ENCODE data around the gene IRF6.

IRF6 gene

DNA sequence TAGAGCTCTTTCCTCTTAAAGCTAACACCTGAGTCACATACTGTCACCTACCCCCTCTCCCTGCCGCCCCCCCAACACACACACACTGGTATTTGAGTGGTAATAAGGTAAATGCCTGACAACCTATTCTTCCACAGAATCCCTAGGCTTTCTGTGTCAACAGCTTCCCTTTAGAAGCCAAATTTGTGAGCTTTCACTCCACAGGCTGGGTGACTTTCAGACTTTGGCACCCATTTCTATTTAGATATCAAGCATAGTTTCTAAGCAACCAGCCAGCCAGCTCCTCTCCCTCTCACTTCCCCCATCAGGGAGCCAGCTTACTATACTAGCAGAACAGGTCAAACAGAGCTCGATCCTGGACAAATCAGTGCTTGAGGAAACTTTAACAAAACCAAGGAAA is 18.4 kb downstream of the IRF6 start:
- no peak for DNase-seq

DNA sequence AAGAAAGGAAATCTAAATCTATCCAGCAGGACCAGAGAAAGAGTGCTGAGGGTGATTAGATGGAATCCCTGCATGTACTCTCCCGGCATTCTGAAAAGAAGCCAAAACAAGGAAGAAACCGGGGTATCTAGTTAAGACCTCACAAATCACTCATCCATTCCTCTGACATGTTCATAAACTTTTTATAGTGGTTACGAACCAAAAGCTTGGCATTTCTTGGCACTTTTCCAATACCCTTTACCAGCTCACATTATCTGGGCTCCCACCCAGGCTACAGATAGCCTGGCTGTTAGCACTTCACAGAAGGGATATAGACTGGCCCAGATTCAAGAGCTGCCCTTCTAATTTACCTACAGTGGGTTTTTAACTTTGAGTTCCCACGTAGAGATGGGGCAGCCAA is 19.8 kb downstream of the IRF6 start:
- no peak for DNase-seq

GRCh38 chr1:209785592-209785991 is 20.4 kb downstream of the IRF6 start:
- DNase-seq, result no peak

GRCh38 chr1:209784265-209785169 is 21.4 kb downstream of the IRF6 start, which contains the start of gene C1orf74:
C1orf74 (minus strand) TSS chr1:209784559; CDS start chr1:209783634, 925 bp downstream.
- DNase-seq, result peak; percentile 100

GRCh38 chr1:209783386-209783785 is 22.6 kb downstream of the IRF6 start:
- no peak for DNase-seq

- no peak for DNase-seq
Observed at GRCh38 chr1:209780268-209780667, 25.7 kb downstream of the IRF6 start.

DNA sequence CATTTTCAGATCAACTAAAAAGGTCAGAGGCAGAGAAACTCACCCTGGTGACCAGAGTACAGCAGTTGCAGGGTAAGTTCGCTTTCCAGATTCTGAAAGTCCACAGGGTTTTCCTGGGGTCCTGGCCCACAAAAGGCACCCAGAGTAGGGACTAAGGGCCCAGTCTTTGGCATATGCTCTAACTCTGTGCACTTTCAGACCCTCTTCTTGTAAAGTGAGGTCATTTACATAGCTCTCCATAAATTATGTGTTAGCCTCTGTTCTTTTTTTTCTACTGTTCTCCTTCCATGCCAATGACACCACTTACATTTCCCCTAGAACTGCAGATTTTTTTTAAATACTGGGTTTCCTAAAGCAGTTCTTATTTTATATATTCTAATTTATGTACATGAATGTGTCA is 27.8 kb downstream of the IRF6 start:
- DNase-seq, result no peak

DNA sequence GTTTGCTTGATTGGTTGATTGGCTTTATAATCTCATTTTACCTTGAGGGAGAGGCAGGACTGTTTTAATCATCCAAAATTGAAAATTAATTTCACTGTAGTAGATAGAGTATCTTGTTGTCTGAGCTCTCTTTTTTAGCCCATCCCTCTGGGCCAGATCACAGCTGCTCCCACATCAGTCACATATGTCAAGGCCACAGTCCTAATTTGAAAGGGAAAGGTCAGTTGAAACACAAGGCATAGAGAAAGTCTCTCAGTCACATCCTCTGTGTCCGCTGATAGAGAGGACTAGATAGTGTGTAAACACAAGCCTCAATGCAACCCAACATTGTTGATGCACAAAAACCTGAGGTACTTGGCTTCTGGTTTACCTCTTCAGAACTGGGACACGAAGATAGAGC is 28.4 kb downstream of the IRF6 start:
- DNase-seq, result no peak

- no peak for DNase-seq
Observed at GRCh38 chr1:209775678-209776077, 30.3 kb downstream of the IRF6 start.

- no peak for DNase-seq
Observed at GRCh38 chr1:209774592-209774991, 31.4 kb downstream of the IRF6 start.

DNA sequence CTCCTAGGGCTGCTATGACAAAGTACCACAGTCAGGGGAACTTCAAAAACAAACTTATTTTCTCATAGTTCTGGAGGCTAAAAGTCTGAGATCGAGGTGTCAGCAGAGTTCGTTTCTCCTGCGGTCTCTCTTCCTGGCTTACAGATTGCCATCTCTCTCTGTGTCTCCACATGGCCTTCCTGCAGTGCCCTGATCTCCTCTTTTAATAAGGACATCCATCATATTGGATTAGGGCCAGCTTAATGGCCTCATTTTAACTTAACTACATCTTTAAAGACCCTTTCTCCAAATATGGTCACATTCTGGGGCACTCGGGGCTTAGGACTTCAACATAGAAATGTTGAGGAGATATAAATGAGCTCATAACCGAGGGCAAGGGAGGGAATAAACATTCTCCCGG is 33.8 kb downstream of the IRF6 start:
- DNase-seq, result no peak

GRCh38 chr1:209770636-209771415 is 35.1 kb downstream of the IRF6 start:
- no peak for DNase-seq

GRCh38 chr1:209769971-209770370 is 36.0 kb downstream of the IRF6 start:
- DNase-seq, result no peak

DNA sequence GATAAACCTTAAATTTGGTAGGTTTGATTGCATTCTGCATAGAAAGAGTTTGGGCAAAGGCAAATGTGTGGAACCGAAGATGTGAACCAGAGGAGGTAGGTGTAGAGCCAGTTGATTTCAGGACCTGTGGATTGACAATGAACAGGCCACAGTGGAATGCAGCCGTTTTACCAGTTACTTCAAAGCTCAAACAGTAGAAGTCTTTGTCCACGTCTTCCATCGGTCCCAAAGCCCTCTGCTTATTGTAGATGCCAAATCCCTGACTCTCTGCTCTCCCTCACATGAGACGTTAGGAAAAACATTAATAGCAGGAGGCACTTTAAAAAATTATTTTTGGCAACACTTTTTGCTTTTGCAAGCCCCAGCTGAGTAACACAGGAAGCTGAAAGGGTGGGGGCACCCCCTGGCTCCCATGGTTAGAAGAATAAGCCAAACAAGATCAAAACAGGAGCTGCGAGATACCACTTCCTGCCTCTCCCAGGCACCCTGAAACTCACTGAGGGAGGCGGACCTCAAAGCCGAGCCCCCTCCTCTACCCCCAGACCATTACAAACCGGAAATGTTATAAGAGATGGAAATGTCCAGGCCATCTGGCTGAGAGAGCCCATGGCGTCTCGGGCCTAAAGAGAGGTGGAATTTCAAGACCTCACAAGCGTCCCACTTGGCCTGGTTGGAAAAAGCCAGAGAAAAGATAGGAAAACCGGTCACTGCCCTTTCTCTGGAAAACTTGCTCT is 36.6 kb downstream of the IRF6 start:
- DNase-seq, result peak; percentile 84

- DNase-seq, result peak; percentile 88
Observed at GRCh38 chr1:209768354-209768774, 37.6 kb downstream of the IRF6 start.

GRCh38 chr1:209767706-209768105 is 38.2 kb downstream of the IRF6 start:
- DNase-seq, result no peak

DNA sequence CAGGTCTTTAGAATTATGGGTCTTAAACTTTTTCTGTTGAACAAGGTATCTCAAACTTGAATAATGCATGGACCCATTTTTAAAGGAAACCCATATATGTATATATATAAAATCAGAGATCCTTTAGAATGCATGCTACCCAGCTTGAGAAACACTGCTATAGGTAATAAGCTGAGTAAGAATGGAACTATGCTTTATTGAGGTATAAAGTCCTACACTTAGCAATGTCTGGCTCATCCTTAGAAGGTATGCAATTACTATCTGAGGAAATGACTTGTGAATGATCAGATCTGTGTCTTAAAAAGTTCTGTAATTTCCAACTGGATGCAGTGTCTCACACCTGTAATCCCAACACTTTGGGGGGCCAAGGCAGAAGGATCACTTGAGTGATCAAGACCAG is 38.8 kb downstream of the IRF6 start:
- DNase-seq, result no peak

- no peak for DNase-seq
Observed at GRCh38 chr1:209766051-209766450, 39.9 kb downstream of the IRF6 start.

- DNase-seq, result no peak
Observed at GRCh38 chr1:209761011-209761635, 44.8 kb downstream of the IRF6 start.

- no peak for DNase-seq
Observed at GRCh38 chr1:209759829-209760359, 46.0 kb downstream of the IRF6 start.

- DNase-seq, result no peak
Observed at GRCh38 chr1:209758400-209758799, 47.5 kb downstream of the IRF6 start.

Measured in activated CD8-positive, alpha-beta memory T cell treated with anti-CD3 and anti-CD28 coated beads for 24 hours (primary cell).